ENCODE data around the gene NLGN4Y. TPM values are rescaled to one million over a fixed set of nuclear protein-coding genes. Genes with fewer than 3 reads are reported as not detected.
"Not testable (repeated sequence)": the region's sequence is repeated elsewhere in the genome, so short reads cannot be mapped to it uniquely, and the experiment has no call there.

Gene NLGN4Y
- total RNA-seq, 1 donor from 2014 or later: 1.3 TPM

- intact Hi-C loops (cut with micrococcal nuclease): no loop called here
These were observed 310.1 kb downstream of the NLGN4Y start for GRCh38 chrY:14834103-14835060.

- intact Hi-C loops (cut with micrococcal nuclease): no loop called here
These were observed 313.1 kb downstream of the NLGN4Y start for GRCh38 chrY:14837466-14837865.

- intact Hi-C loops (cut with micrococcal nuclease): no loop called here
These were observed 326.4 kb downstream of the NLGN4Y start for GRCh38 chrY:14850734-14851133.

- intact Hi-C loops (cut with micrococcal nuclease): no loop called here
These were observed 336.1 kb downstream of the NLGN4Y start for GRCh38 chrY:14860448-14860847.

- intact Hi-C loops (cut with micrococcal nuclease): not testable (repeated sequence)
These were observed 336.7 kb downstream of the NLGN4Y start for GRCh38 chrY:14861033-14861432.

- intact Hi-C loops (cut with micrococcal nuclease): no loop called here
These were observed 347.6 kb downstream of the NLGN4Y start for GRCh38 chrY:14871971-14872370.

Measured in T-helper 1 cell treated with Interleukin-12 subunit alpha and Interleukin-12 subunit beta and Interleukin-4 antibody, amounts not matched to agents 30 ng/mL and 1 ng/mL, for 36 hours (primary cell).